HUES64 (cell line): ENCODE measurements around the gene MAP2K2.
A peak's percentile ranks its signal among the peaks of the same experiment; 100 is the strongest.

ENCODE experiments used
- H3K27ac ChIP-seq: 2 replicates; pipeline ENCODE4 v1.7.0; 2013; ENCODE audit warnings: low read depth, low read length, inconsistent platforms
- H3K27me3 ChIP-seq: 2 replicates; pipeline ENCODE4 v1.6.1; 2013; ENCODE audit warnings: mild to moderate bottlenecking, low read length; ENCODE audit not compliant: insufficient read depth
- H3K36me3 ChIP-seq: 2 replicates; pipeline ENCODE4 v1.6.1; 2013; ENCODE audit warnings: mild to moderate bottlenecking, low read length; ENCODE audit not compliant: insufficient read depth
- H3K4me1 ChIP-seq: 2 replicates; pipeline ENCODE4 v1.6.1; 2013; ENCODE audit warnings: mild to moderate bottlenecking, low read length, moderate library complexity; ENCODE audit not compliant: insufficient read depth
- H3K4me3 ChIP-seq: 2 replicates; pipeline ENCODE4 v1.5.1; 2013; ENCODE audit warnings: mild to moderate bottlenecking, low read length, moderate library complexity
- H3K9ac ChIP-seq: 2 replicates; pipeline ENCODE4 v1.6.1; 2013; ENCODE audit warnings: mild to moderate bottlenecking, low read depth, low read length
- H3K9me3 ChIP-seq: 2 replicates; pipeline ENCODE4 v1.6.1; 2013; ENCODE audit warnings: low read depth, low read length; ENCODE audit not compliant: insufficient read depth
- WGBS: fragments of 150-250, 120-280 bp; methylation state at CpG from one replicate; pipeline ENCODE4 v1.1.7; 2013; ENCODE audit warnings: missing lambda C conversion rate; 5-methylcytosine and 5-hydroxymethylcytosine counted together

The MAP2K2 gene

DNA sequence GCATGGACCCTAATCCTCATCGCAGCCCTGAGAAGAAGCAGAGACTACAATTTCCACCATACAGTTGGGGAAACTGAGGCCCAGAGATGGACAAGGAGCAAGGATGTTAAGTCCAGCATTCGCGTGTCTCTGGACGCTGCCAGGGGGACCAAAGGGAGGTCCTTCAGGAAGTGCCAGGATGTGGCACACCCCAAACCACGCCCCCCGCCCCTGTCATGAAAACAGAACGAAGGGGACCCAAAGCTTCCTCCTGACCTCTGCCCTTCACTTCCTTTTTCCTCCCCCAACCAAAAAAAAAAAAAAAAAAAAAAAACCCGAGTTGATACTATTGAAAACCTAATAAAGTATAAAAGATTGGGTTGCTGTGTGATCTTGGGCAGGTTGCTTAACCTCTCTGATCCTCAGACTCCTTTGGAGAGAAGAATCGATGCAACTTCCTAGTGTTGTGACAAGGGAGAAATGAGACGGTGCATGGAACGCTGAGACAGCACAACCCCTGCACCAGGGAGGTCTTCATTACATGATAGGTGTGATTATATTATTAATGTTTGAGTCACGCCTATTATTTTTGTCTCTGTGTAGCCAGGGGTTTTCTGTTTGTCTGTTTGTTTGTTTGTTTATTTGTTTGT is 54.5 kb downstream of the MAP2K2 start:
- Histone ChIP-seq H3K36me3 (no peaks in the 10 kb centered on the region), H3K9ac (no peak overlapping the region), H3K4me1 (no peaks in the 10 kb centered on the region), H3K4me3 (no peak overlapping the region), H3K9me3 (no peaks in the 10 kb centered on the region), H3K27me3 (peaks cover 27% of the 10 kb centered on the region), H3K27ac (no peak overlapping the region)
- 68% methylated on average over 10 of the region's 12 CpGs for WGBS

DNA sequence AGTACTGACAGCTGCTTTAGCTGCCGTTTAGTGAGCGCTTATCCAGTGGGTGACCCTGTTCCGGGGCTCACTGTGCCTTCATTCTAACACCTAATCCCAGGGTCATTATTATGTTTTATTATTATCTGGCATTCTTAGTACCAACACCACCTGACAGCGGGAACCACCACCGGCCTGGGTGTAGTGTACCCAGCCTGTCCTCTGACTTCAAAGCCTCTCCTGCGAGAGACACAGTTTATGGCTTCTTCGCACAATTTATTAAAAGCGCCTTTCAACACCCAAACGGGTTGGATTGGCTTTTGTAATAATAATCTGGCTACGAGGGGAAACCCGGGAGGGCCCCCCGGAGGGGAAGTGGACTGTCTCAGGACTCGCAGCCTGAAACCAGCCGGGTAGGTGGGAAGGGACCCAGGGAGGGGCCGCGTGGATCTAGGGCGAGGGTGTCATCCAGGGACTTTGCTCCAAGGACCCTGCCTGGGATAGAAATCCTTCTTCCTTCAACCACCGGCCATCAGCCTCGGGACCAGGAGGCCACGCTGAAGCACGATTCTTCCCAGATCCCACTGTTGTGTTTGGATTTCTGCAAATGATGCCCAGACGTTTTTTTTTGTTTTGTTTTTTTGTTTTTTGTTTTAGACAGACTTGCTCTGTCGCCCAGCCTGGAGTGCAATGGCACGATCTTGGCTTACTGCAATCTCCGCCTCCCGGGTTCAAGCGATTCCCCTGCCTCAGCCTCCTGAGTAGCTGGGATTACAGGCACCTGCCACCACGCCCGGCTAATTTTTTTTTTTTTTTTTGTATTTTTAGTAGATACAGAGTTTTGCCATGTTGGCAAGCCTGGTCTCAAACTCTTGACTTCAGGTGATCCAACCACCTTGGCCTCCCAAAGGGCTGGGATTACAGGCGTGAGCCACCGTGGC is 55.6 kb downstream of the MAP2K2 start:
- 30% methylated on average over 29 of the region's 31 CpGs for WGBS
- H3K4me3 ChIP-seq = no peak overlapping the region
- no peaks in the 10 kb centered on the region for H3K4me1 ChIP-seq
- H3K36me3 ChIP-seq = 0 out of 2 replicates have a peak, but pooled peaks cover under 1% of the 10 kb centered on the region
- H3K9ac ChIP-seq = no peak overlapping the region
- H3K9me3 ChIP-seq = no peaks in the 10 kb centered on the region
- H3K27ac ChIP-seq = no peak overlapping the region
- peaks cover 27% of the 10 kb centered on the region for H3K27me3 ChIP-seq

DNA sequence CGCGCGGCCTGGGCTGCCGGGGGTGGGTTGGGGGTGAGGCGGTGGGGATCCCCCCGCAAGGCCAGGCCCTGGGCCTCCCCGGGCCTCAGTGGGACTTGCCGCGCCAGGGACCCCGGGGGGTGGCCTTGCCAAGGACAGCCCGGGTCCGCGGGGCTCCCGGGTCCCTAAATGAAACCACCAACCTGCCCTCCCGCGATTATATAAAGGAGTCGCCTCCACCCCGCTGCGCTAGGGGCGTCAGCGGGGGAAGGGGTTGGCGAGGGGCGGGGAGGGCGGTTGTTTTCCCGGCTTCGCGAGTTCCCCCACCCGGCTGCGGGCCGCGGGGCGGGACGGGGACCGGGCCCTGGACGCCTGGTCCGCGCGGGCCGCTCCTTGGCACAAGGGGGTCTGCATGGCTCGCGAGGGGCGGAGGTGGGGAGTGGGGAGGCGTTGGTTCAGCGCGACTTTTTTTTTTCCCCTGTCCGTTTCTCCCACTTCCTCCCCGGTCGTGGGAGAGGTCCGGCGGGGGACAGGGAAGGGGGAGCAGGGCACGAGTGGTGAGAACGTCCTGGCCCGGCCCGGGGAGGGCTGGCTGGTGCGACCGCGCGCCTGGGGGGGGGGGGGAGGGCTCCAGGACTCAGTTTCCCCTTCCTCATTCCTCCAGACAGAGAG is 56.4 kb downstream of the MAP2K2 start:
- Histone ChIP-seq H3K9me3 (no peaks in the 10 kb centered on the region), H3K27me3 (peaks cover 27% of the 10 kb centered on the region), H3K4me3 (peak overlapping the region; percentile 39; the same call in 1 of the 2 replicates), H3K9ac (no peak overlapping the region), H3K27ac (no peak overlapping the region), H3K36me3 (peaks cover 8% of the 10 kb centered on the region; the same call in 1 of the 2 replicates), H3K4me1 (0 out of 2 replicates have a peak, but pooled peaks cover under 1% of the 10 kb centered on the region)
- WGBS = 2% methylated on average over 54 of the region's 58 CpGs

DNA sequence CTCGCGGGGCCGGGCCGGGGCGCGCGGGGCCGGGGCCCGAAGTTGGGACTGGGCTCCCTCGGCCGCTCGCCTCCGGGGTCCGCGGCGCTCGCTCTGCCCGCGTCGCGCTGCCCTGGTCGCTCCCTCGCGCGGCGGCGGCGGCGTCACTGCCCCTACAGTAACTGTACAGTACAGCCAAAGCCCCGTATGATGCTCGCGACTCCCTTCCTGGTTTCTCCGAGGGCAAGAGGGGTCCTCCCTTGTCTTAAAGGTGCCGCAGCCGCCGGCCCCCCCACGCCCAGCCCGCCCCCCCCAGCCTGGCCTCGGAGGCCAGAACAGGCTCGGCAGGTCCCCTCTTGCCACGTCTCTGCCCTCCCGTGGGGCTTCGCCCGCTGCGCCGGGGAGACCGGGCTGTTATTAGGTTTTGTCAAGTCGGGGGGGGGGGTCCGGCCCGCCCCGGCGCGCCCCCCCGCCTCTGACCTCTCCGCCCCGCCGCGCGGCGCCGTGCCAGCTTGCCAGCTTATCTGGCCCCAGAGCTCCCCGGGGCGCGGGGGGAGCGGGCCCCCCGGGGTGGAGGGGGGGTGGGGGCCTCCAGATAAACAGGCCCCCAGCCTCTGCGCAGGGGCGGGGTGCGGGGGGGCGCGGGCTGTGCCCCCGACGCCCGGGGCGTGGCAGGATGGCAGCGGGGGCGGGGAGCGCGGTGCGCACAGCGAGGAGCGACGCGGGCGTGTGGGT is 57.1 kb downstream of the MAP2K2 start, which contains the start of gene ZBTB7A:
Gene ZBTB7A, minus strand, starts transcription at position 218 of the 714 bp plus-strand sequence. CDS start 11,667 bp downstream, outside the sequence.
- peaks cover 27% of the 10 kb centered on the region for H3K27me3 ChIP-seq
- H3K4me1 ChIP-seq = 0 out of 2 replicates have a peak, but pooled peaks cover 4% of the 10 kb centered on the region
- no peaks in the 10 kb centered on the region for H3K9me3 ChIP-seq
- WGBS = 1% methylated on average over 77 of the region's 85 CpGs
- no peak within 1 kb of the TSS for H3K27ac ChIP-seq
- peak within 1 kb of the TSS; percentile 62 for H3K4me3 ChIP-seq
- H3K36me3 ChIP-seq = peaks cover 8% of the 10 kb centered on the region; the same call in 1 of the 2 replicates
- H3K9ac ChIP-seq = peak within 1 kb of the TSS; percentile 61; the same call in 1 of the 2 replicates

DNA sequence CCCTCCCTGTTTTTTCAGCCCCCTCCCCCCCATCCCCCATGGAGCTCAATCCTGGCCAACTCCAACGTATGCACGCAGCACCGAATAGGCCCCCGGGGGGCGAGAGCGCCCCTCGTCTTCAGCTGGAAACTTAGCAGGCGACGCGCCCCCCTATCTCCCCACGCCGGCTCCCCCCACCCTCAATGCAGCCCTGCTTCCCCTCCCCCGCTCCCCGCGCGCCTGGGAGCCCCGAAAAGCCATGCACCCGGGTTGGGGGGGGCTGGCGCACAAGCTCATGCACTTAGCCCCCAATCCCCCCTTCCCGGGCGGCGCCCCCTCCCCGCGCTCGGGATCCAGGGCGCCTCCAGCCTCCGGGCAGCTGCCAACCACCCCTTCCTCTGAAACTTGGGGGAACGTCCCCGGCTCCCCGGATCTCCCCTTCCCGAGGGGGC is 57.7 kb downstream of the MAP2K2 start:
- peaks cover 27% of the 10 kb centered on the region for H3K27me3 ChIP-seq
- WGBS = under 1% methylated on average over 27 of the region's 31 CpGs
- no peaks in the 10 kb centered on the region for H3K9me3 ChIP-seq
- H3K4me1 ChIP-seq = 0 out of 2 replicates have a peak, but pooled peaks cover 4% of the 10 kb centered on the region
- H3K36me3 ChIP-seq = peaks cover 8% of the 10 kb centered on the region; the same call in 1 of the 2 replicates
- H3K27ac ChIP-seq = no peak overlapping the region
- peak overlapping the region; percentile 61; the same call in 1 of the 2 replicates for H3K9ac ChIP-seq
- H3K4me3 ChIP-seq = peak overlapping the region; percentile 62

DNA sequence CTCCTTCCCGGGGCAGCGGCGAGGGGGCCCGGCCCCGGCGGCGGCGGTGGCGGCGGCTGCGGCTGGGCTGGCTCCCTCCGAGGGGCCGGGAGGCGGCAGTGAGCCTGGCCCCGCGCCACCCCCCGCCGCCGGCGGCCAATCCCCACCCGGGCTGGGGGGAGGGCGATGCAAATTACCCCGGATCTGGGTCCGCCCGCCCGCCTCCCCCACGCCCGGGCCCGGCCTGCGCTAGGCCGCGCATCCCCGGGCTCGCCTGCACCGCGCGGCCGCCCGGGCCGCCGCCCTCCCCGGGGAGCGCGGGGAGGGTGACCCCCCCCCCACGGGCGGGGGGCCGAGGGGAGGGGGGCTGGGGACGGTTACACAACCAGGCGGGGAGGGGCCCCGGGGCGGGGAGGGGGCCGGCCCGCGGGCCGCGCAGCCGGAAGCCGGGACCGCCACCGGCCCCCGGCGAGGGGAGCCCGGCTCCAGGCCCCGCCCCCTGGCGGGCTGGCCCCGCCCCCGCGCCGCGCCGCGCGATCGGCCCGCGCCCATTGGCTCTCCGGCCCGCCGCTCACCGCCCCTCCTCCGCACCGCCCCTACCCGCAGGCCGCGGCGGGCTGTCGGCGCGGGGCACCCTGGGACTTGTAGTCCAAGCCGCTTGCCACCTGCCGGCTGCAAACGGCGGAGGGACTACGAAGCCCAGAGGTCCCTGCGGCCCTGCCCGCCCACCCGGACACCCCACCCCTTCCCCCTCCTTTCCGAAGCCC is 58.3 kb downstream of the MAP2K2 start:
- no peak overlapping the region for H3K9ac ChIP-seq

DNA sequence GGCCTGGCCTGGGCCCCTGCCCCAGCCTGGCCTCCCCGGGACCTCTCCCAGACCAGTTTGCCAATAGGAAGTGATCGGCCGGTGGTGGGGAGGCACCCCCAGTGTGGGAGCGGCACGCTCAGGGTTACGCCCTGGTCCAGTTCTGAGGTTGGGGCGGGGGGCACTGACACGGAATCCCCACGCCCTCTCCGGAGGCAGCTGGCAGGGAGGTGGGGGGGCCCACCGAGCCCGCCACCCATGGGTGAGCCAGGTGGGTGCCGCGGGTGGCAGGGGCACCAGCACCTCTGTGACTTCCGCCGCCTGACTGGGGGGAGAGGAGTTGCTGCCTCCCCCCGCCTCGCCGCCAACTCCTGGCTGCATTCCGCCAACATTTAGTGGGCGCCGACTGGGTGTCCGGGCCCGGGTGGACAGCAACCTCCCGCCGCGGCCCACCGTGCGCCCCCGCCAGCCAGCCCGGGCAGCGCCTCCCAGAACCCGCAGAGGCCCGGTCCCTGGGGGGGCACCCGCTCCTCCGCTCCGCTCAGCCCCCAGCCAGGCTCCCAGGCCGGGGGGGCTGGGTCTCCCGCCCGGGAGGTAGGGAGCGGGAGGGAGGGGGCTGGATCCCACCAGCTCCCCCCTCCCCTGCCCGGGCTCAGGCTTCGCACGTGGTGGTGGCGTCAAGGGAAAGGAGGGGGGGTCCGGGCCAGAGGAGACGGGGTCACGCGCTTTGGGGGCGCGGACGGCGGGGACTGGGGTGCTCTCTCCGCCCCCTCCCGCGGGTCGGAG is 59.2 kb downstream of the MAP2K2 start:
- H3K9me3 ChIP-seq = no peaks in the 10 kb centered on the region
- H3K4me1 ChIP-seq = 0 out of 2 replicates have a peak, but pooled peaks cover 4% of the 10 kb centered on the region
- H3K36me3 ChIP-seq = peaks cover 8% of the 10 kb centered on the region; the same call in 1 of the 2 replicates
- peak overlapping the region; percentile 75; the same call in 1 of the 2 replicates for H3K27ac ChIP-seq
- under 1% methylated on average over 48 of the region's 57 CpGs for WGBS
- peak overlapping the region; percentile 78 for H3K9ac ChIP-seq
- peaks cover 25% of the 10 kb centered on the region for H3K27me3 ChIP-seq
- H3K4me3 ChIP-seq = peak overlapping the region; percentile 77

More for the DNA sequence above, 58.3 kb downstream of the MAP2K2 start:
- under 1% methylated on average over 76 of the region's 98 CpGs for WGBS
- Histone ChIP-seq H3K27ac (no peak overlapping the region; the same call in 1 of the 2 replicates), H3K4me1 (0 out of 2 replicates have a peak, but pooled peaks cover 4% of the 10 kb centered on the region), H3K27me3 (peaks cover 27% of the 10 kb centered on the region), H3K9me3 (no peaks in the 10 kb centered on the region), H3K36me3 (peaks cover 8% of the 10 kb centered on the region; the same call in 1 of the 2 replicates), H3K4me3 (peak overlapping the region; percentile 77)

DNA sequence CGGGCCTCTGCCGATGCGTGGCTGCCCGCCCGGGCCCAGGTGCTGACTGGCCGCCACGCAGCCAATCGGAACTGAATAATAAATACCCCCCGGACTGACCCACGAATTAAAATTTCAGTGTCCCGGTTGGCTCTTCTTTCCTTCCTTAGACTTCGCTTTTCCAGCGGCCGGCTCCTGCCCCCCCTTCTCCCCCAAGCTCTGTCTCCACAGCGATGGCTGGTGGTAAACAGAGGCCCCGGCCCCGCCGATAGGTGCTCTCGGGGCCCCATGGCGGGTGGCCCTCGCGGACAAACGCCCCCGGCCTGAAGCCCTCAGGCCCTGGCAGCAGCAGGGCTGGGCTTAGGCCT is 59.8 kb downstream of the MAP2K2 start:
- 2% methylated on average over 24 of the region's 24 CpGs for WGBS
- peak overlapping the region; percentile 77 for H3K4me3 ChIP-seq
- peaks cover 8% of the 10 kb centered on the region; the same call in 1 of the 2 replicates for H3K36me3 ChIP-seq
- H3K9me3 ChIP-seq = no peaks in the 10 kb centered on the region
- 0 out of 2 replicates have a peak, but pooled peaks cover 6% of the 10 kb centered on the region for H3K4me1 ChIP-seq
- H3K27me3 ChIP-seq = peaks cover 20% of the 10 kb centered on the region
- H3K27ac ChIP-seq = peak overlapping the region; percentile 75; the same call in 1 of the 2 replicates
- H3K9ac ChIP-seq = peak overlapping the region; percentile 78

DNA sequence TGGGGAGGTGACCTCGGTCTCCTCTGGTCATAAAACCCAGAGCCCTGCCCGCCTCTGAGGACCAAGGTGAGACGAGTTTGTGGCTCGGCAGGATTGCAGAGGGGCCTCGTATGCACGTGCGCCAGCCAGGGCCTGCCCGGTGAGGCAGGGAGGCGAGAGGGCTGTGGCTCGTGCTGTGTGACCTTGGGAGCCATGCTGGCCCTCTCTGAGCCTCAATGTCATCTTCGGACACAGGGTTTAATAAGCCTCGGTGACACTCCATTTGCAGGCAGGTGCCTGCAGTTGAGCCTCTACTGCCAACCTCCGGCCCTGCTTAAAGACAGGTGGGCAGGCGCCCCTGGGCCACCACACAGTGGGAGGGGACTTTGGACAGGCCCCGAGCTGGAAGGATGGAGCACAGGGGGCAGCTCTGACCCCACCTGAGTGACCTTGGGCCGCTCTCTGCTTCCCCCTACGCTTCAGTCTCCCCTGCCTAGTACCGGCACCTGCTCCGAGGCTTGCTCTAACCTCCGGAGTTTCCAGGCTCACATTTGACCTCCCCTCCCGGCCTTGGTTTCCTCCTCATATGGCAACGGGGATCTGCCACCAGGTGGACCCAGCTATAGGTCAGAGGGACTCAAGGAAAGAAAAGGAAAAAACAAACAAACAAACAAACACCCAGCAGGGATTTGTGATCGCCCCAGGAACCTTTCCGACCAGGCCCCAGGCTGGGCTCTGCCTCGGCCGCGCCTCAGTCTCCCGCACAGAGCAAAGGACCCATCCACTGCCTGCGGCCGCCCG is 60.4 kb downstream of the MAP2K2 start:
- 0 out of 2 replicates have a peak, but pooled peaks cover 6% of the 10 kb centered on the region for H3K4me1 ChIP-seq
- peak overlapping the region; percentile 77 for H3K4me3 ChIP-seq
- H3K9ac ChIP-seq = no peak overlapping the region
- peak overlapping the region; percentile 75; the same call in 1 of the 2 replicates for H3K27ac ChIP-seq
- peaks cover 8% of the 10 kb centered on the region; the same call in 1 of the 2 replicates for H3K36me3 ChIP-seq
- WGBS = 47% methylated on average over 31 of the region's 31 CpGs
- H3K27me3 ChIP-seq = peaks cover 14% of the 10 kb centered on the region
- no peaks in the 10 kb centered on the region for H3K9me3 ChIP-seq
